ENCODE data around the gene PACSIN2. TPM values are rescaled to one million over a fixed set of nuclear protein-coding genes. Genes with fewer than 3 reads are reported as not detected.

The PACSIN2 gene
- total RNA-seq, 1 donor from 2014 or later, result 87.8 TPM

- peaks cover 87% of the 10 kb centered on the region for H3K79me2 ChIP-seq (ENCODE audit: insufficient read depth, low read length)
Measured at GRCh38 chr22:42915980-42916765, 98.8 kb downstream of the PACSIN2 start.

GRCh38 chr22:42914511-42915076 lies 100.4 kb downstream of the PACSIN2 start:
- Histone ChIP-seq H3K27ac (ENCODE audit: low read depth, low read length) (no peak overlapping the region), H3K79me2 (ENCODE audit: insufficient read depth, low read length) (peaks cover 73% of the 10 kb centered on the region), H3K9ac (ENCODE audit: low read length) (no peak overlapping the region), H3K4me3 (ENCODE audit: insufficient read depth, low read depth, low read length) (no peak overlapping the region), H4K20me1 (ENCODE audit: insufficient read depth, low read length) (peaks cover 86% of the 10 kb centered on the region), H3K36me3 (ENCODE audit: insufficient read depth, low read length) (no peaks in the 10 kb centered on the region), H3K4me2 (ENCODE audit: low read length) (no peak overlapping the region), H3K9me3 (ENCODE audit: insufficient read depth, low read depth, low read length) (no peaks in the 10 kb centered on the region), H3K27me3 (ENCODE audit: insufficient read depth, low read length) (no peaks in the 10 kb centered on the region), H3K4me1 (ENCODE audit: insufficient read depth, low read length) (no peaks in the 10 kb centered on the region), H2AFZ (ENCODE audit: low read depth, low read length) (no peak overlapping the region)
- Mint-ChIP-seq H3K9me3 (ENCODE audit: unreplicated experiment) (no peaks in the 10 kb centered on the region), H3K4me1 (ENCODE audit: low read depth, unreplicated experiment) (peaks cover 18% of the 10 kb centered on the region), H3K27me3 (ENCODE audit: low read depth, unreplicated experiment) (no peaks in the 10 kb centered on the region), H3K4me3 (ENCODE audit: unreplicated experiment) (no peak overlapping the region), H3K36me3 (ENCODE audit: low read depth, unreplicated experiment) (peaks cover 5% of the 10 kb centered on the region), H3K27ac (ENCODE audit: unreplicated experiment) (no peak overlapping the region)
- FAIRE-seq (no peak), DNase-seq (ENCODE audit: low read depth) (no peak)
- TF ChIP-seq EZH2 (IDR thresholded peaks at IDR 0.05; ENCODE audit: insufficient read depth, low read length), result no peak
- no peak for TF ChIP-seq CTCF (IDR thresholded peaks at IDR 0.05; ENCODE audit: insufficient read depth, low read depth, low read length)

More at GRCh38 chr22:42915980-42916765, 98.8 kb downstream of the PACSIN2 start:
- FAIRE-seq, result no peak
- Histone ChIP-seq H2AFZ (ENCODE audit: low read depth, low read length) (no peak overlapping the region), H3K36me3 (ENCODE audit: insufficient read depth, low read length) (no peaks in the 10 kb centered on the region), H3K4me1 (ENCODE audit: insufficient read depth, low read length) (peaks cover 6% of the 10 kb centered on the region), H3K27me3 (ENCODE audit: insufficient read depth, low read length) (no peaks in the 10 kb centered on the region), H3K9me3 (ENCODE audit: insufficient read depth, low read depth, low read length) (no peaks in the 10 kb centered on the region), H3K4me3 (ENCODE audit: insufficient read depth, low read depth, low read length) (no peak overlapping the region), H3K4me2 (ENCODE audit: low read length) (no peak overlapping the region), H3K27ac (ENCODE audit: low read depth, low read length) (no peak overlapping the region), H4K20me1 (ENCODE audit: insufficient read depth, low read length) (peaks cover 82% of the 10 kb centered on the region), H3K9ac (ENCODE audit: low read length) (no peak overlapping the region)
- Mint-ChIP-seq H3K27me3 (ENCODE audit: low read depth, unreplicated experiment) (no peaks in the 10 kb centered on the region), H3K9me3 (ENCODE audit: unreplicated experiment) (no peaks in the 10 kb centered on the region), H3K36me3 (ENCODE audit: low read depth, unreplicated experiment) (peaks cover 8% of the 10 kb centered on the region), H3K4me3 (ENCODE audit: unreplicated experiment) (no peak overlapping the region), H3K27ac (ENCODE audit: unreplicated experiment) (peak overlapping the region; percentile 3), H3K4me1 (ENCODE audit: low read depth, unreplicated experiment) (peaks cover 21% of the 10 kb centered on the region)
- DNase-seq (ENCODE audit: low read depth), result no peak
- TF ChIP-seq EZH2 (IDR thresholded peaks at IDR 0.05; ENCODE audit: insufficient read depth, low read length) (no peak), CTCF (IDR thresholded peaks at IDR 0.05; ENCODE audit: insufficient read depth, low read depth, low read length) (no peak)

All from astrocyte (in vitro differentiated cells and primary cell).